GM13977 (cell line): ENCODE measurements around the gene KHDC4.

Source experiments
- DNase-seq: peaks from one replicate; pipeline ENCODE4 v3.0.0; 2012; ENCODE audit warnings: low spot score
- CTCF ChIP-seq: IDR thresholded peaks from 2 replicates; pipeline ENCODE4 v1.5.1; 2012; ENCODE audit warnings: mild to moderate bottlenecking, control low read depth; ENCODE audit not compliant: insufficient read depth; ENCODE audit errors: extremely low read depth, missing control alignments
- in situ Hi-C: fragments of 300-500 bp; cut with MboI; formaldehyde crosslinking; loops from one replicate; pipeline ENCODE4 v1.12.0; 2022; ENCODE audit warnings: low sequenced_read_pairs, low pct_unique_long_range_greater_than_20kb, mixed read lengths, inconsistent platforms; ENCODE audit not compliant: unreplicated experiment

KHDC4 gene

GRCh38 chr1:155934097-155934935, at the start of gene KHDC4:
KHDC4 (minus strand) TSS chr1:155934413; CDS start chr1:155934373, 40 bp downstream.
- no peak for TF ChIP-seq CTCF
- in situ Hi-C loops: no loop called here
- DNase-seq: peak; percentile 92

GRCh38 chr1:155983191-155984024, 49.2 kb upstream of the KHDC4 start:
- peak; percentile 35 for TF ChIP-seq CTCF
- in situ Hi-C loops: no loop called here
- no peak for DNase-seq

GRCh38 chr1:155982106-155982505, 47.9 kb upstream of the KHDC4 start:
- in situ Hi-C loops: no loop called here
- DNase-seq: no peak
- TF ChIP-seq CTCF: no peak

- DNase-seq: peak; percentile 64
- no peak for TF ChIP-seq CTCF
- in situ Hi-C loops: no loop called here
These were observed 47.3 kb upstream of the KHDC4 start for GRCh38 chr1:155981266-155982088.

GRCh38 chr1:155979597-155980343, 45.6 kb upstream of the KHDC4 start:
- no peak for DNase-seq
- in situ Hi-C loops: no loop called here
- TF ChIP-seq CTCF: no peak
